G401.6 (cell line): ENCODE measurements around the gene RDH5.

Experiments
- FAIRE-seq: peaks from 2 replicates; lab custom pipeline; 2012; peaks lifted over from hg19 to GRCh38; lab: Jason Lieb, UNC

The RDH5 gene

DNA sequence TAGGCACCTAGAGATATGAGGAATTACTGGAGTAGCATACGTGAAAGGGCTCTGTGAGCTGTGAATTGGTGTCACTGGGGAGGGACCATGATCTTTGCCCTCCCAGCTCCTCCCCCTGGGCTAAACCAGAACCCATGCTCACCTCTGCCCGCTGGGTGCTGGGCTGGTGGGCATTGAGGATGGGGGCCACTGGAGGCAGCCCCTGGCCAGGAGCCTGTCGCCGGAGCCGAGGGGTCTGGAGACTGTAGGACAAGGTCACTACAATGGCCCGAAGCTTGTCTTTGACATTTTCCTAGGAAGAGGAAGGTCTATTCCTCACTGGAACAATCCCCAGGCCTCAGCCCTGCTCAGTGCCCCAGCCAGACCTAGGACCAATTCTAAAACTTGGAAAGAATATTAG lies 24.1 kb upstream of the RDH5 start:
- no peak for FAIRE-seq

DNA sequence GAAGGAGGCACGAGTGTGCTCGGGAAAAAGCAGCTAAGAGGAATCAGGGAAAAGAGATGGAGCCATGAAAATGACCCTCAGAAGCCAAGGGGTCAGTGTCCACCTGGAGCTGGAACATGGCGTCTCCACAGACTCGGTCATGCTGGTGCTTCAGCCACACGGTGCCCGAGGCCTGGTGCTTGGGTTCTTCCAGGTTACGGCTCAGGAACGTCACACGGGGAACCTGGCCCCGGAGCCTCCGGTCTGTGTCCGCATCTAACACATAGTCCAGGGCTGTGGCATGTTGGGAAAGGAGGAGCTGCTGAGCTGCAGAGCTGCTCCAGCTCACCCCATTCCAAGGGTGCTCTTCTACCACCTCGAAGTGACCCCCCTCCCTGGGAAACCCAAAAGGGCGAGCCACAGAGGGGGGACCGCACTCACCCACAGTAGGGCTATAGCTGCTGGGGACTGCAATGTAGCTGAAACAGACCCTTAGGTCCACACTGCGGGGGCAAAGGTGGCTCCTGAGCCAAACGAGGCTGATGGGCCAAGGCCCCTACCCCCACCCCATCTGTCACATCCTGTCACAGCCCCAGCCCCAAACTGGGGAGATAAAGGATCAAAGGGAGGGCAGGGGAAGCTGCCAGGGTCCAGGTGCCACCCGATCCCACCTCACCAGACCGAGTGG lies 23.3 kb upstream of the RDH5 start:
- FAIRE-seq, result no peak

DNA sequence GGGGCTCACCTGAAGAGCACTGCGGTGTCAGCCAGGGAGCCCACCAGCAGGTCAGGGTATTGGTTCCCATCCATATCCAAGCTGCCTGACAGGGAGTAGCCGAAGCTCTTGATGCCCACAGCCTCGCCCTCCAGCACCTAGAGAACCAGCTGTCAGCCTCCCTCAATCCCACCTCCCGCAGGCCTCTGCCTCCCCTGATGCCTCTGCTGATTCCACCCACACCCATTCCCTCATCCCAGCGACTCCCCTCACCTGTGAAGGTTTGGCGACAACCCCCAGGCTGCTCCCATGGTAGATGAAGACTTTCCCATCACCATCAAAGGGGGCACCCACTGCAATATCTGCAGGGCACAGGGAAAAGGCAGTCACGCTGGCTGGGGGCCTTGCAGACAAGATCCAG lies 22.5 kb upstream of the RDH5 start:
- FAIRE-seq, result no peak

DNA sequence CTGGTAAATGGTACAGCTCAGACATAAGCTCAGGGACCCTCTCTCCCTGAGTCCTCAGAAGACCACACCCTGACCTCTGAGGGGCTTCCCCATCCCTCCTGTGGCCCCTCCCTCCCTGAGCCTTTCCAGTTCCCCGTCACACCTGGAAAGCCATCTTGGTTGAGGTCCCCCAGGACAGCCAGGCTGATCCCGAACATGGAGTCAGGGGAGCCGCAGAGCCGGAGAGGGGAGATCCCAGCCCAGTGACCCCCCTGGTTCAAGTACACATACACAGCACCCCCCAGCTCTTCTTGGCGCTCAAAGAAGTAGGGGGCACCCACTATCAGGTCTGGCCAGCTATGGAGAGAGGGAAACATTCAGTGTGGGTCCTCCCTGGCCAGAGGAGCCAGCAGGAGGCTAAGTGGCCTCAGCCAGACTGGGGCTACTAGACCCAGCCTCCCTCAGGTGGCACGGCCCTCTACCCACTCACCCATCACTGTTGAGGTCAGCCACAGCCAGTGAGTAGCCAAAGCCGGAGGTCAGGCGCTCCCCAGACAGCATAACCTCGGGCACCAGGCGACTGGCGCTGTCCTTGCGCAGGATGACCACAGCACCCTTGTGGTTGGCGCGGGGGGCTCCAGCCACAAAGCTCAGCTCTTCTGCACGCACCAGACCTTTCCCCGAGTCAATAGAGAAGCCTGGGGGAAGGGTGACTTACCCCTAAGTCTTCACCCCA lies 21.8 kb upstream of the RDH5 start:
- FAIRE-seq, result no peak

DNA sequence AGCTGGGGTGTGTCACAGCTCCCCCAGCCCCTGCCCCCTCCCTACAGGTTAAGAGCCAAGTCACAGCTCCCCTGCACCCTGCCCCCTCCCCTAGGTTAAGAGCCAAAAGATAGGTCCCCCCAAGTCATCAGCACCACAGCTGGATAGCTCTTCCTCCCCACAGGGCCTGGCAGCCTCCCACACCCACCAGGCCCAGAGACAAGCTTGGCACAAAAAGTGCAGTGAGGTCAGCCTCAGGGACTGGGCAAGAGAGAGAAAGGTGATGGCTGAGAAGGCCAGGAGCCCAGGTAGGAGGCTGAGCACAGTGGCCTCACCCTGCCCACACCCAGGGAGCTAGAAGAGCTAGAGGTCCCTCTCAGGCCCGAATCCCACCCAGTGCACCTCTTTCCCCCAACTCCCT lies 21.2 kb upstream of the RDH5 start:
- no peak for FAIRE-seq

DNA sequence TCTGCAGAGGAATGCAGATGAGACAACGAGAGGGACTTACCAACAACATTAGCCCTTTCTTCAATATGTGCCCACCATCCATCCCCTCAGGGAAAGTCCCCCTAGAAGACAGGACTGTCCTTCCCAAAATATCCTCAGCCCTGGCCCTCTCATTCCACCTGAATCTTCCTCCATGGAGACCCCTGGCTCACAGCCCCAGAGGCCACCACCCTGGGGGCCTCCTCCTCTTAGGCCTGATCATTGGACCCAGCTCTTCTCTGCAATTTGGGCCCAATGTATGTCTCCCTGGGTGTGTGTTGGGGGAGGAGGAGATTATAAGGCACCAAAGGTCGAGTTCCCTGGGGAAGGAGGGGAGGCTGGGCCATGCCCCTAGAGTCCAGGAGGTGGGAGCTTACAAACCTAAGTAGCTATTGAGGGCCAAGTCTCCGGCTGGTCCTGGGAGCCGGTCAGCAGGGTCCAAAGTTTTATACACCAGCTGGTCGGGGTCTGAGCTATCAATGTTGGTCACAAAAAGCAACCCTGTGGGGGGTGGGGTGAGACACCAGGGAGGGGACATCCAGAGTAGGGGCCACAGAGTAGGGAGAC lies 20.6 kb upstream of the RDH5 start:
- FAIRE-seq, result no peak

DNA sequence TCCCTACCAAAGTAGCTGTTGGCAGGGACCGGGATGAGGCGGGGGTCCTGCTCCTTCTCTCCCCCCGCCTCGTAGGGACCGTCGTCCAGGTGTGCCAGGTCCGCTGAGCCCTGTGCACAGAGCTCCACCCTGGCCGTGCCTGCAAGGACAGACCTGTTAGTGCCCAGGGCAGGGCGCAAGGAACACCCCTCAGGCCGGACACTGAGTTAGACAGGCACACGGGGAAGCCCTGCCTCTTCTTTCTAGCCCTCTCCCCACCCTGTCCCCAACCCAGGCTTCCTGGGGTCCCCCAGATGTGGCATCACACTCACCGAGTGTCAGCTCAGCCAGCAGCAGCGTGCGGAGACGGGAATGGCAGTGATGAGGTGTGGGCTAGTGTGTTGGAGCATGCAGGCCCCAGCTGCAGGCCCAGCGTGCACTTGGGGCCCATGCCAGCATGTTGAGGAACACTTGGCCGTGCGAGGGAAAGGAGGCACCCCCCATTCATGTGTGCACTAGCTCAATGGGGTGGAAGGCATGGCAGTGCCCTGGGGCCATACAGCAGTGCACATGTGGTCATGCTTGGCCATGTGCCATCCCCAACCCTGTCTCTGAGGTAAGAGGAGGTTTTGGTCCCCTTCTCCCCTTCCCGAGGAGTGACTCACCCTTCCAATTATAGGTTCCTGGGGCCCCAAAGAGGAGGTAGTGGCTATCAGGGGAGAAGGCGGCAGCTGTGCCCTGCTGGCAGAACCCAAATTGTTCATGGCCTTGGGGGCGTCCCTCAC lies 19.8 kb upstream of the RDH5 start:
- no peak for FAIRE-seq

DNA sequence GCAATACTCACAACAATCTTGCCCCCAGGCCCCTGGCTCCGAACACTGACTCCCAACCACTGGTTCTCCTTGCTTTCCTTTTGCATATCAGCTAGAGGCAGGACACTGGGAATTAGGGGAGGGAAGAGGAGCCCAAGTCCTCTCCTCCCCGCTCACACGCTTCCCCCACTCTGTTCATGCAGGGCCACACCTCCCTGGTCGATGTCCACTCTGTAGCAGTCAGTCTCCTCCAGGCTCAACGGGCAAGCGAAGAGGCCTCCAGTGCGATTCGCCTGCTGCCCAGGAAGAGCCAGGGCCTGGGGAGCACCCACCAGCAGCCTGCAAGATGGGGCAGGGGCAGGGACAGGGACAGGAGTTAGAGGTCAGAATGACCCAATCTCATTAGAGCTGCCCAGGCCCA lies 17.3 kb upstream of the RDH5 start:
- no peak for FAIRE-seq

DNA sequence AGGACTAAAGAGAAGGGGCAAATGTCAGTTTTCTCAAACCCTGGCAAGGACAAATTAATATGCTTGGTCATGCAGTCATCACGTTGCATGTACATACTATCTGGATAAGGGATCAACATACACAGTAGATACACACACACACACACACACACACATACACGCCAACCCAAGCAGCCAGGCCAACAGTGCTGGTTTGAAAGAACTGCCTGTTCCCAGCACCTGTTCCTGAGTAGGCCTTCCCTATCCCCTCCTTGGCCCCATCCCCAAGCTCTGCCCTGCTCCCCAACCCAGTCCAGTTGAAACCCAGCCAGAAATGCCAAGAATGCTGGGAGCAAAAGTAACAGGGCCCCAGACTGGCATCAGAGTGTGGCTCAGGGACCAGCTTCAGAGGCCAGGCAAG lies 16.9 kb upstream of the RDH5 start:
- no peak for FAIRE-seq

DNA sequence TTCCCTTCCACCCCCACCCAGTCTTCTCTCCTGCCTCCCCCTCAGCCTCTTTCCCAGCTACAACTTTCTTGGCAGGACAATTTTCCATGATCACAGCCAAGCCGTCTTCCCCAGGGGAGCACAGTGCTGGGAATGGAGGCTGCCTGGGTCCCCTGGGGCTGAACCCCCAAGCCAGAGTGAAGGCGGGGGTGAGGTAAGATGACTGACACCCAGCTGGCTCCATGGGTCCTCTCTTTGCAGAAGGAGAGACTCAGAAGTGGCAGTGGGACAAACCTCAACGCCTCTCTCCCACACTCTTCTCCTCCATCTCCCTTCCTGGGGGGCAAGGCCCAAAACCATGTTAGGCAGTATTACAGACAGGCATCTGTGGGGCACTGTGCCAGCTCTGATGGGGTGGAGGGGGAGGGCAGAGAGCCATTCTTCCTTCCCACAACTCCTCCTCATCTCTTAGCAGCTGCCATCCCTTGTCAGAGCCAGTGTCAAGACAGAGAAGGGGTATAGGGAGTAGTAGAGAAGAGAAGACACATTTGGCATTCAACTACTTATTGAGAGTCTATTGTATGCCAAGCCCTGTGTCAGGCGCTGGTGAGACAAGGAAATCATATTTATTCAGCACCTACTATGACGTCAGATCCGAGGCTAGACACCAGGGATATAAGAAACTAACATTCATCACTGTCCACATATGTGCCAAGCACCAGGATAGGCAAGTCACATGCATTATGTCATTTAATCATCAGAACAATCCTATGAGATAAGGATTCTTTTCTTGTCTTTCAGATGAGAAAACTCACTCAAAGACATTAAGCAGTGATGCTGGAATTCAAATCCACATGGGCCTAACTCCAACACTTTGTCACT lies 16.1 kb upstream of the RDH5 start:
- FAIRE-seq, result no peak

DNA sequence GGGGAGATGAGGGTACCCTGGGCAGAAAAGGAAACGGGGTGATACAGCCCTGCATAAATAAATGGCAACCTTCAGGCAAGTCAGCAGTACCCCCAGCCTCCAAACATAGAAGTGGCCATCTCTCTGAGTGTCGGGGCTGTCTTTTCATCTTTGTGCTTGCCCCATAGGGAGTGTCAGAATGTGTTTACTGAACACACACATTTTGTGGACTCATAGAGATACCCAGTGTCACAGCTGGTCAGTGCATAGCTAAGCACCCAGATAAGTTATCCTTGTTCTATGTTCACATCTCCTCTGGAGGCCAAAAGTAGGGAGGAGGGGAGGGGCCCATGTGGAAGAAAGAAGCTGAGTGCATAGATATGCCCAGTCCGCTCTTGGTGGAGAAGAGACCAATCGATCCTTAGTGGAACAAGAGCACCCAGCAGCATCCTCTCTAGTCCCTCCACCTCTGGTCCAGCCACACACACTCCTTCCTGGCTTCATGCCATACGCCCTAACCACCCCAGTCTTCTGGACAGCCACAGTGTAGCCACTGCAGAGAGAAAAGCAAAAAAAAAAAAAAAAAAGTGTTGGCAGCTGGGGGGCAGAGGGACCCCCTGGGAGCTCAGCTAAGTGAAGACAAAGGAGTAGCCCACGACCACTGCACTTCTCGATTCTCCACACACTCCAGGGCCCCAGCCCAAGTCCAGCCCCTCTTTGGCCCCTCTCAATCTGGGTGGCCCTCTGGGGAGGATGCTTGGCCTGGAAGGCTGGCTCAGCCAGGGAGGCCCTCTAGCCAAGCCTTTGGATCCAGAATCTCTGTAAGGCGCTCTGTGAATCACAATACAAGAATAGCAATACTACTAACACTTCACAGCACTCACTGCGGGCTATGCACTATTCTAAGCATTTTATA lies 15.1 kb upstream of the RDH5 start:
- FAIRE-seq, result no peak

DNA sequence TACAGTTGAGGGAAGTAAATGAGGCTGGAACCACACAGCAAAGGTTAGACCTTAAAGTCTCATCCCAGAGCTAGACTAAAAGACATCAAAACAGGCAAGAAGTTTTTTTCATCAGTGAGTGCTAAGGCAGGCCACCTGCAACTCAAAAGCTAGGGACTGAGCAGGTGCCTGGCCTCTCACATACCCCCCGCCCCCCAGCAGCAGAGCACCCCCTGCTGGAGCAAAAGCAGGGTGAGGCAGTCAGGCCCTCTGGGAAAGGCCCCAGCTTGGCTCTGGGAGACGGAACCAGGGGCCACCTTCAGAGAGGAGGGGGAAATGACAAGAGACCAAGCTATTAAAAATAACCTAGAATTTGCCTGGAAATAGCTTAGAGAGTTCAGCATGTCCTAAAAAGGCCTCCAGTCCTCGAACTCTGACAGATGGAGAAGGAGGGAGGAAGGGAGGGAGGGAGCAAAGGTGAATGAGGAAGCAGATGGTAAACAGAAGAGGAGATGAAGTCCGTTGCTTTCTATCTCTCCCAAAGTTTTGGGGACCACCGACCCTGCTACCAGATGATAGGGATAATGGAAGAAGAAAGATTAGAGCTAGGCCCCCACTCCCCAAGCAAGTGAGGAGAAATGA lies 14.3 kb upstream of the RDH5 start:
- no peak for FAIRE-seq

DNA sequence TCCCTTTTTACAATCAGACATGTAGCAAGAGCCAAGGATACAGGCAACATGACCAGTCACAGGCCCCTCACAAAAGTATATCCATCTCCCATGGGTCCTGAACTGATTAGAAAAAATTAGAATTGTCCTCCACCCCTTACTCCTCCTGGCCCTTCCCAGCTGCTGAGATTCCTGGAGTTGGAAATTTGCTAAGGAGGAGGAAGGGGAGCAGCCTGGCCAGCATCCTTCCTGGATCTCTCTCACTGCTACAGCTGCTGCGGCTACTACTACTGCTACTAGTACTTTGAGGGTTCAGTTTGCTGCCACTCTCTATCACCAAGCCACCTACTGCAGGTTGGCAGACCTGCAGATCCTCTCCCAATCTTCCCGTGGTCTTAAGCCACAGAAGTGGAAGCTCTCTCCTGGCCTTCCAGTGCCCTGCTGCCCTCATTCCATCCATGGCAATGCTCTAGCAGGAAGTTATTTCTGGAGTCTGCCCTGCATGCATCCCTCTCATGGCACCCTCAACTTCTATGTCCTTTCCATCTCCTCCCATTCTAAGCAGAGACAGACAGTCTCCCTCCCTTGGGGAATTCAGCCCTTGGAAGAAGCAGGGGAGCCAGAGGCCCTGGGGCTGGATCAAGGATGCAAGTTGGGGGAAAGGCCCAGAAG lies 13.5 kb upstream of the RDH5 start:
- FAIRE-seq, result no peak

DNA sequence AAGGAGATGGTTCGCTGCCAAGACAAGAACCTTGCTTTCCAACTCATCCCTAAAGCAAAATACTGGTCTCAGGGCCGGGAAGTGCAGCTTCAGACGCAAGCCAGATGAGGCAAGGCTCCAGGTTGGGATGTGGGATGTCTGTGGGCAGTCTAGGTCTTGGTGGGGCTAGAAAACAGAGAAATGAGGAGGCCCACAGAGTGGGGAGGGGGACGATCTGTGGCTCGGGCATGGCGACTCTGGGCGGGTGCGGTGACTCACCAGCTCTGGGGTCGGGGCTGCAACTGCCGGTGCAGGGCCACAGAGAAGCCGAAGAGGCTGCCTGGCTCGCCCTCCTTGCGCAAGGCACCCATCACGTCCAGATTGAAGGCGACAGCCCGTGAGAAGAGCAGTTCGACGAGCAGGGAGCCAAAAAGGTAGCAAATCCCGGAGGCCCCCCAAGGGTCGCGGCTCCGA lies 12.9 kb upstream of the RDH5 start:
- no peak for FAIRE-seq

DNA sequence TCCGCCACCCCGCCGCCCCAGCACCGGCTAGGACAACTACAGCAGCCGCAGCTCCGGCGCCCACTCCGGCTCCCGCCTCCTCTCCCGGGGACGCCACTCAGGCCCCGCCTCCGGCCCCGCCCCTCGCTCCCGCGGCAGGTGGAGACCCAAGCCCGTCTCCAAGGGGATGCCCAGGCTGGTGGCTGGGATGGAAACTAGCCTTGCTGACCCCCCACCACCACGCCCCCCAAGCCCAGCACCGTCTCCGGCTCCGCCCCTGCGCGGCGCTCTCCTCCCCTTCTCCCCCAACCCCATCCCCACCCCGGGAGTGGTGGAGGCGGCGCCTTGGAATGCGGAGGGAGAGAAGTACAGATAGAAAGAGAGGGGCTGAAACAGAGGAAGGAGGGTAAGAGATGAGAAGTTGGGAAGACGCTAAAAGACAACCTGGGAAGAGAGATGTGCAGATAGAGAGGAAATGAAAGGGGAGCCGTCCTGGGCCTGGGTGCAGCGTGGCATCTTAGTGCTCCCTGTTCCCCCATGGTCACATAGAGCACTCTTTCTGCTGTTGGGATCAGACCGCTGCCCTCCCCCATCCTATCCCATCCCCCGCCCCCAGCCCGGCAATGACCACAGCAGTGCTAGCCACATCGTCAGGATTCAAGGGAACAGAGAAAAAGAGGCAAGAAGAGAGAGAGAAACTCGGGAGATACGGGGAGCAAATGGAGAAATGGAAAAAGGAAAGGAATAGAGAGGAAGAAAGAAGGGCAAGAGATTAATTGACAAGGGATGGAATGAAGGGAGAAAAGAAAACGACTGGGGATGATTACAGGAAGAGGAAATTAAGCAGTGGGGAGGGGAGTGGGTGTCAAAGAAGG lies 12.1 kb upstream of the RDH5 start, which contains the start of gene ITGA7:
ITGA7 (minus strand) TSS at position 64 of the 854 bp plus-strand sequence. CDS start 222 bp downstream, outside the sequence.
- FAIRE-seq, result no peak

DNA sequence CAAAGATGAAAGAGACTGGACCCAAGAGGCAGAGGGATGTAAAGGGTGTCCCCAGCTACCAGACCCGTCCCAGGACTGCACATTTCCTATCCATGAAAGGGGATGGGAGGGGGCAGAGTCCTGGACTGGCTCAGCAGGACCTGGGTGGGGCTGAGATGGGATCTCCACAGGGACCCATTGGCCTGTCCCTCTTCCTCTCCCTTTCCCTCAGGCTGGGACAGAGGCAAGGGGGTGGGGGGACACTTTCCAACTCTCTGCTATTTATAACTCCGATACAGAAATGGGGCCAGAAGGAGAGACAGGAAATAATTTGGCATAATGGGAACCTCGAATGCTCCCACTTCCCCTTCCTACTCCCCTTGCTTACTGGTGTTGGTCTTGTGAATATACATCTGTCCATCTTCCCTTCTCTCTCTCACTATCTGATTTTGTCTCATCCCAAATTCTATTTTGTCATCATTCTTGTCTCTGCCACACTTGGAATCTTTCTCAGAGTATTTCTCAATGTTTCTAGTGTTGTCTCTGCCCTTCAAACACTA lies 11.4 kb upstream of the RDH5 start:
- FAIRE-seq, result no peak

DNA sequence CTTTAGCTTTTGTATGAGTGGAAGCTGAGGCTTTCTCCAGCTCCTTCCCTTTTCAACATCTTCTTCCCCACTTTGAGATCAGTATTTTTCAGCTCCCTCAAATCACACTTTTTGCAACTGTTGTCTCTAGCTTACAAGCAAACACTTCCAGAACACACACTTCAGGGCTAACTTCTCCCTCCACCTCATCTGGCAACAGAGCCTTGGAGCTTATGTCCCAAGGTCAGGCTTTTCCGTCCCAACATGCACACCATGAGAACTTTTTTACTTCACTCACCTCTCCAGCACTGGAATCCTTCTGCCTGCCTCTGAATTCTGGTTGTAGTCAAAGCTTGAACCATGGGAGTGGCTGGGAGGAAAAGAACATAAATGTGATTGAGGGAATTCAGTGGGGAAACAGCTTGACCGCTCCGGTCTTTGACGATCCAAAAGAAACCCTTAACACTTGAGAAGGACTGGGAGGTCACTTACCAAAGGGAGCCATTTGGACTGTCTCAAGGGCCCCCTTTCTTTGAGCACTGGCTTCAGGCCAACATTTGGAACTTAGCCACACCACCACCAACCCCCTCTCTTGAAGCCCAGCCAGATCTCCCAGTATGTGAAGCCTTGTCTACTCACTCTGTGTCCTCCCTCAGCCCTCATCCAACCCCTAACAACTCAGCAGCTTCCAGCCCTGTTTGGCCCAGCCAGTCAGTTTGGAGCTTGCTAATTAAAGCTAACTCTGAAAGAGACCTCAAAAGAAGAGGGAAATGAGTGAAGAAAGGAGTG lies 8.2 kb upstream of the RDH5 start:
- no peak for FAIRE-seq
